ENCODE results near the gene OR2A2. TPM values are rescaled to one million over a fixed set of nuclear protein-coding genes. Genes with fewer than 3 reads are reported as not detected.

Gene OR2A2
- total RNA-seq, 2 experiments from 2014 or later = not detected

DNA sequence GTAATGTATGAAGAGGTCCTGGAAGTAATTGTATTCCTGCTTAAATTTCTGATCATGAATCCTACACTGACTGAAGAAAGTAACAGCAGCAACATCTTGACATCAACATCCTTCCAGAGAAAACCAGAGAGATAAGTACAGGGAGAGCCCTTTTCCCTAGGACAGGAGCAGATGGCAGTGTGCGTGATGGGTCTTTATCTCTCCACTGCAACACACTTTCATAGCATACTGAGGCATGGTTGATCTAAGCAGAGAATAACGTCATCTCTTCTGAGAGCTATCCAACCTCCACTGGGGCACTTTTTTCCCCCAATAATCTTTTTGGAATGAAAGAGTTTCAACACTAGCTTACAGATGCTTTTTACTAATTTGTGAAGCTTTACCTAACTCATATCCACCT, 39.4 kb upstream of the OR2A2 start:
- intact Hi-C loops (cut with DNase I, micrococcal nuclease) = no loop called here
- no peak for ATAC-seq (ENCODE audit: poor library complexity)
- Mint-ChIP-seq H3K27me3 (peaks cover 22% of the 10 kb centered on the region), H3K9me3 (no peaks in the 10 kb centered on the region), H3K4me3 (no peak overlapping the region), H3K36me3 (ENCODE audit: low read depth) (no peaks in the 10 kb centered on the region), H3K27ac (no peak overlapping the region), H3K4me1 (ENCODE audit: low read depth) (no peaks in the 10 kb centered on the region)
- no peak overlapping the region for H3K4me3 ChIP-seq (ENCODE audit: low read length)
- H3K4me1 ChIP-seq (ENCODE audit: insufficient read depth, low read length) = no peaks in the 10 kb centered on the region
- no peak overlapping the region for H3K27ac ChIP-seq (ENCODE audit: low read depth in 1 of 2, low read length in 2 of 2)
- no peaks in the 10 kb centered on the region for H3K27me3 ChIP-seq (ENCODE audit: control insufficient read depth in 1 of 2, insufficient read depth in 2 of 2, low read length in 2 of 2)
- DNase-seq = no peak
- ChIA-PET CTCF (no interaction called here), POLR2A (no interaction called here)
- TF ChIP-seq, protein P1, sequence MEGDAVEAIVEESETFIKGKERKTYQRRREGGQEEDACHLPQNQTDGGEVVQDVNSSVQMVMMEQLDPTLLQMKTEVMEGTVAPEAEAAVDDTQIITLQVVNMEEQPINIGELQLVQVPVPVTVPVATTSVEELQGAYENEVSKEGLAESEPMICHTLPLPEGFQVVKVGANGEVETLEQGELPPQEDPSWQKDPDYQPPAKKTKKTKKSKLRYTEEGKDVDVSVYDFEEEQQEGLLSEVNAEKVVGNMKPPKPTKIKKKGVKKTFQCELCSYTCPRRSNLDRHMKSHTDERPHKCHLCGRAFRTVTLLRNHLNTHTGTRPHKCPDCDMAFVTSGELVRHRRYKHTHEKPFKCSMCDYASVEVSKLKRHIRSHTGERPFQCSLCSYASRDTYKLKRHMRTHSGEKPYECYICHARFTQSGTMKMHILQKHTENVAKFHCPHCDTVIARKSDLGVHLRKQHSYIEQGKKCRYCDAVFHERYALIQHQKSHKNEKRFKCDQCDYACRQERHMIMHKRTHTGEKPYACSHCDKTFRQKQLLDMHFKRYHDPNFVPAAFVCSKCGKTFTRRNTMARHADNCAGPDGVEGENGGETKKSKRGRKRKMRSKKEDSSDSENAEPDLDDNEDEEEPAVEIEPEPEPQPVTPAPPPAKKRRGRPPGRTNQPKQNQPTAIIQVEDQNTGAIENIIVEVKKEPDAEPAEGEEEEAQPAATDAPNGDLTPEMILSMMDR (IDR thresholded peaks at IDR 0.05) = no peak
- no peaks in the 10 kb centered on the region for H3K9me3 ChIP-seq (ENCODE audit: control insufficient read depth in 1 of 2, insufficient read depth in 1 of 2, low read length in 2 of 2)
- no peaks in the 10 kb centered on the region for H3K36me3 ChIP-seq (ENCODE audit: insufficient read depth, low read length)

DNA sequence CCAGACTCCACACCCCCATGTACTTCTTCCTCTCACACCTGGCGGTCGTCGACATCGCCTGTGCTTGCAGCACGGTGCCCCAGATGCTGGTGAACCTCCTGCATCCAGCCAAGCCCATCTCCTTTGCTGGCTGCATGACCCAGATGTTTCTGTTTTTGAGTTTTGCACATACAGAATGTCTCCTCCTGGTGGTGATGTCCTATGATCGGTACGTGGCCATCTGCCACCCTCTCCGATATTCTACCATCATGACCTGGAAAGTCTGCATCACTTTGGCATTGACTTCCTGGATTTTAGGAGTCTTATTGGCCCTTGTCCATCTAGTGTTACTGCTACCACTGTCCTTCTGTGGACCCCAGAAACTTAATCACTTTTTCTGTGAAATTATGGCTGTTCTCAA, 35.0 kb upstream of the OR2A2 start:
- ATAC-seq (ENCODE audit: poor library complexity) (no peak), DNase-seq (no peak)
- Mint-ChIP-seq H3K27me3 (peaks cover 5% of the 10 kb centered on the region), H3K9me3 (peaks cover 2% of the 10 kb centered on the region), H3K27ac (no peak overlapping the region), H3K4me3 (no peak overlapping the region), H3K4me1 (ENCODE audit: low read depth) (no peaks in the 10 kb centered on the region), H3K36me3 (ENCODE audit: low read depth) (no peaks in the 10 kb centered on the region)
- H3K9me3 ChIP-seq (ENCODE audit: control insufficient read depth in 1 of 2, insufficient read depth in 1 of 2, low read length in 2 of 2) = no peaks in the 10 kb centered on the region
- H3K27ac ChIP-seq (ENCODE audit: low read depth in 1 of 2, low read length in 2 of 2) = no peak overlapping the region
- TF ChIP-seq, protein P1 (IDR thresholded peaks at IDR 0.05) = no peak
- no peaks in the 10 kb centered on the region for H3K36me3 ChIP-seq (ENCODE audit: insufficient read depth, low read length)
- intact Hi-C loops (cut with DNase I, micrococcal nuclease) = no loop called here
- ChIA-PET CTCF (no interaction called here), POLR2A (no interaction called here)
- H3K4me1 ChIP-seq (ENCODE audit: insufficient read depth, low read length) = no peaks in the 10 kb centered on the region
- H3K4me3 ChIP-seq (ENCODE audit: low read length) = no peak overlapping the region
- H3K27me3 ChIP-seq (ENCODE audit: control insufficient read depth in 1 of 2, insufficient read depth in 2 of 2, low read length in 2 of 2) = no peaks in the 10 kb centered on the region

DNA sequence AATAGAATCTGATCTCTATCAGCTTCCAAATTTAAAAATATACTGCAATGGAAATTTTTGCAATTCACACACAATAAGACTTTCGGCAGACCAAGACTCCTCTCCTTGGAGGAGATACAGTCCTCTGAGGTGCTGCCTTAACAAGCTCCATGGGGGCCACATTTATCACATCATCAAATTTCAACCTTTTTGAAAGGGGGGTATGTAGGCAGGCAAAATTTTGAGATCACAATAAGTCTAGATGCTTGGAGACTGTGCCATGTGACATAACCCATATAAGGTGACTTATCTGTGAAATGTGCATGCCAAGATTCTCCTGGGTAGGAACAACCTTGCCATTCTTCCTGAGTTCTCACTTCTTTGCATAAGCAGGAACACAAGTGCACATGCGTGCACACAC, 23.4 kb upstream of the OR2A2 start, which contains the start of gene OR2A12:
TSS of gene OR2A12 (plus strand) at position 301 of the 400 bp plus-strand sequence. CDS start 8,830 bp downstream, outside the sequence.
- CTCF ChIA-PET = no interaction called here
- Histone ChIP-seq H3K27me3 (ENCODE audit: control insufficient read depth in 1 of 2, insufficient read depth in 2 of 2, low read length in 2 of 2) (no peaks in the 10 kb centered on the region), H3K9me3 (ENCODE audit: control insufficient read depth in 1 of 2, insufficient read depth in 1 of 2, low read length in 2 of 2) (peaks cover 0 to 3% of the 10 kb centered on the region in 2 experiments), H3K36me3 (ENCODE audit: insufficient read depth, low read length) (no peaks in the 10 kb centered on the region), H3K4me1 (ENCODE audit: insufficient read depth, low read length) (no peaks in the 10 kb centered on the region), H3K4me3 (ENCODE audit: low read length) (no peak within 1 kb of the TSS), H3K27ac (ENCODE audit: low read depth in 1 of 2, low read length in 2 of 2) (no peak within 1 kb of the TSS)
- DNase-seq = no peak
- TF ChIP-seq, protein P1 (IDR thresholded peaks at IDR 0.05) = no peak
- POLR2A ChIA-PET = no interaction called here
- ATAC-seq (ENCODE audit: poor library complexity) = no peak
- Mint-ChIP-seq H3K27ac (no peak within 1 kb of the TSS), H3K4me3 (no peak within 1 kb of the TSS), H3K9me3 (no peaks in the 10 kb centered on the region), H3K36me3 (ENCODE audit: low read depth) (no peaks in the 10 kb centered on the region), H3K27me3 (peaks cover 4% of the 10 kb centered on the region), H3K4me1 (ENCODE audit: low read depth) (no peaks in the 10 kb centered on the region)
- intact Hi-C loops (cut with DNase I, micrococcal nuclease) = no loop called here
